Neural progenitor cell (in vitro differentiated cells): ENCODE data around the gene NR1D2.

ENCODE experiments used
- CTCF ChIP-seq: fragments of 200-600 bp; sonication (generic); IDR thresholded peaks from 2 replicates; pipeline ENCODE4 v1.5.1; 2017; ENCODE audit warnings: antibody characterized with exemption, mild to moderate bottlenecking
- EZH2 ChIP-seq: fragments of 200-600 bp; sonication (generic); IDR thresholded peaks from 2 replicates; pipeline ENCODE4 v1.6.1; 2017; ENCODE audit warnings: antibody characterized with exemption, mild to moderate bottlenecking, moderate library complexity
- EZH2phosphoT487 ChIP-seq: fragments of 200-600 bp; sonication (generic); IDR thresholded peaks from 2 replicates; pipeline ENCODE4 v1.6.1; 2017; ENCODE audit warnings: antibody characterized with exemption

DNA sequence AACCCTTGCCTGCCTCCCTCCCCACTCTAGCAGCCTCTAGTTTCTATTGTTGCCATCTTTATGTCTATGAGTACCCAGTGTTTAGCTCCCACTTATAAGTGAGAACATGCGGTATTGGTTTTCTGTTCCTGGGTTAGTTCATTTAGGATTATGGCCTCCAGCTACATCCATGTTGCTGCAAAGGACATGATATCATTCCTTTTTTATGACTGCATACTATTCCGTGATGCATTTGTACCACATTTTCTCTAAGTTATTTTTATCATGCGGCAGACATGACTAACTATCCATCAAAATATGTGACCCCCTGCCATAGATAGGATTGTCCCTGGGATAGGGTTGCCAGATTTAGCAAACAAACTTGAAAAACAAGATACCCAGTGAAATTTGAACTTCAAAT is 58.4 kb downstream of the NR1D2 start:
- TF ChIP-seq CTCF, result no peak
- TF ChIP-seq EZH2, result no peak
- TF ChIP-seq EZH2phosphoT487, result no peak
